ENCODE results near the gene TBC1D22B.

Gene TBC1D22B

GRCh38 chr6:37254881-37255280 lies 2.7 kb upstream of the TBC1D22B start:
- peaks cover 7% of the 10 kb centered on the region for H3K79me1 ChIP-seq (ENCODE audit: low read length)
- no peak overlapping the region for H2BK5ac ChIP-seq (ENCODE audit: low read depth, low read length, poor library complexity)
- no peak overlapping the region for H3K18ac ChIP-seq (ENCODE audit: low read length)
- WGBS (ENCODE audit: extremely low coverage, insufficient coverage, insufficient read length) = no CpG with 5 or more reads among the region's 5 CpGs
- no peak overlapping the region for H3K4me3 ChIP-seq (ENCODE audit: low read depth, low read length)
- no peak overlapping the region for H4K91ac ChIP-seq (ENCODE audit: low read depth, low read length)
- H3K9me3 ChIP-seq (ENCODE audit: insufficient read depth, low read depth, low read length) = no peaks in the 10 kb centered on the region
- no peaks in the 10 kb centered on the region for H3K27me3 ChIP-seq (ENCODE audit: insufficient read depth, low read length)
- DNase-seq = no peak
- H2AFZ ChIP-seq (ENCODE audit: insufficient read depth, low read length, poor library complexity) = no peak overlapping the region
- H2BK12ac ChIP-seq (ENCODE audit: low read length) = no peak overlapping the region
- H3K36me3 ChIP-seq (ENCODE audit: control insufficient read depth in 1 of 2, insufficient read depth in 2 of 2, low read length in 2 of 2) = no peaks in the 10 kb centered on the region
- no peak overlapping the region for H3K9ac ChIP-seq (ENCODE audit: low read length)
- H3K14ac ChIP-seq (ENCODE audit: low read length) = no peak overlapping the region
- H3K4me2 ChIP-seq (ENCODE audit: low read length) = no peak overlapping the region
- no peak overlapping the region for H3K4ac ChIP-seq (ENCODE audit: low read depth, low read length)
- no peak overlapping the region for H3K27ac ChIP-seq (ENCODE audit: low read depth, low read length)
- peaks cover 3% of the 10 kb centered on the region for H3K79me2 ChIP-seq (ENCODE audit: control insufficient read depth, insufficient read depth, low read length, poor library complexity)
- H2AK5ac ChIP-seq (ENCODE audit: low read length) = no peak overlapping the region
- no peak overlapping the region for H4K12ac ChIP-seq (ENCODE audit: low read depth, low read length)
- H3K23ac ChIP-seq (ENCODE audit: low read length) = no peak overlapping the region
- no peak overlapping the region for H2BK120ac ChIP-seq (ENCODE audit: insufficient read depth, low read length, poor library complexity)
- no peak overlapping the region for H4K8ac ChIP-seq (ENCODE audit: low read depth, low read length)
- H3K4me1 ChIP-seq (ENCODE audit: control insufficient read depth in 1 of 2, insufficient read depth in 2 of 2, low read length in 2 of 2) = no peaks in the 10 kb centered on the region

- Histone ChIP-seq H3K9ac (ENCODE audit: low read length) (no peak overlapping the region), H2BK12ac (ENCODE audit: low read length) (no peak overlapping the region), H4K91ac (ENCODE audit: low read depth, low read length) (no peak overlapping the region), H3K4me3 (ENCODE audit: low read depth, low read length) (no peak overlapping the region), H2BK5ac (ENCODE audit: low read depth, low read length, poor library complexity) (no peak overlapping the region), H3K36me3 (ENCODE audit: control insufficient read depth in 1 of 2, insufficient read depth in 2 of 2, low read length in 2 of 2) (no peaks in the 10 kb centered on the region), H3K79me2 (ENCODE audit: control insufficient read depth, insufficient read depth, low read length, poor library complexity) (peaks cover 3% of the 10 kb centered on the region), H3K79me1 (ENCODE audit: low read length) (peaks cover 7% of the 10 kb centered on the region), H3K14ac (ENCODE audit: low read length) (no peak overlapping the region), H4K12ac (ENCODE audit: low read depth, low read length) (no peak overlapping the region), H3K18ac (ENCODE audit: low read length) (no peak overlapping the region), H3K9me3 (ENCODE audit: insufficient read depth, low read depth, low read length) (no peaks in the 10 kb centered on the region), H3K4me1 (ENCODE audit: control insufficient read depth in 1 of 2, insufficient read depth in 2 of 2, low read length in 2 of 2) (no peaks in the 10 kb centered on the region), H3K4me2 (ENCODE audit: low read length) (peak overlapping the region; percentile 51), H2AK5ac (ENCODE audit: low read length) (no peak overlapping the region), H3K27me3 (ENCODE audit: insufficient read depth, low read length) (no peaks in the 10 kb centered on the region), H3K23ac (ENCODE audit: low read length) (no peak overlapping the region), H4K8ac (ENCODE audit: low read depth, low read length) (no peak overlapping the region), H3K27ac (ENCODE audit: low read depth, low read length) (no peak overlapping the region), H2AFZ (ENCODE audit: insufficient read depth, low read length, poor library complexity) (peak overlapping the region; percentile 58), H3K4ac (ENCODE audit: low read depth, low read length) (no peak overlapping the region), H2BK120ac (ENCODE audit: insufficient read depth, low read length, poor library complexity) (no peak overlapping the region)
- peak; percentile 13 to 54 for DNase-seq
- no CpG with 5 or more reads among the region's 12 CpGs for WGBS (ENCODE audit: extremely low coverage, insufficient coverage, insufficient read length)
Measured at GRCh38 chr6:37256692-37257319, 766 bp upstream of the TBC1D22B start.

GRCh38 chr6:37257320-37257633 lies 295 bp upstream of the TBC1D22B start:
- Histone ChIP-seq H3K27ac (ENCODE audit: low read depth, low read length) (no peak overlapping the region), H4K91ac (ENCODE audit: low read depth, low read length) (no peak overlapping the region), H3K4me2 (ENCODE audit: low read length) (peak overlapping the region; percentile 51), H2BK12ac (ENCODE audit: low read length) (no peak overlapping the region), H2BK5ac (ENCODE audit: low read depth, low read length, poor library complexity) (no peak overlapping the region), H3K9ac (ENCODE audit: low read length) (no peak overlapping the region), H3K4me1 (ENCODE audit: control insufficient read depth in 1 of 2, insufficient read depth in 2 of 2, low read length in 2 of 2) (no peaks in the 10 kb centered on the region), H3K79me1 (ENCODE audit: low read length) (peaks cover 7% of the 10 kb centered on the region), H2AFZ (ENCODE audit: insufficient read depth, low read length, poor library complexity) (peak overlapping the region; percentile 58), H3K4me3 (ENCODE audit: low read depth, low read length) (no peak overlapping the region), H3K79me2 (ENCODE audit: control insufficient read depth, insufficient read depth, low read length, poor library complexity) (peaks cover 3% of the 10 kb centered on the region), H3K4ac (ENCODE audit: low read depth, low read length) (no peak overlapping the region), H2AK5ac (ENCODE audit: low read length) (no peak overlapping the region), H3K23ac (ENCODE audit: low read length) (no peak overlapping the region), H3K27me3 (ENCODE audit: insufficient read depth, low read length) (no peaks in the 10 kb centered on the region), H4K8ac (ENCODE audit: low read depth, low read length) (no peak overlapping the region), H4K12ac (ENCODE audit: low read depth, low read length) (no peak overlapping the region), H3K9me3 (ENCODE audit: insufficient read depth, low read depth, low read length) (no peaks in the 10 kb centered on the region), H3K14ac (ENCODE audit: low read length) (no peak overlapping the region), H2BK120ac (ENCODE audit: insufficient read depth, low read length, poor library complexity) (no peak overlapping the region), H3K36me3 (ENCODE audit: control insufficient read depth in 1 of 2, insufficient read depth in 2 of 2, low read length in 2 of 2) (no peaks in the 10 kb centered on the region), H3K18ac (ENCODE audit: low read length) (no peak overlapping the region)
- no CpG with 5 or more reads among the region's 9 CpGs for WGBS (ENCODE audit: extremely low coverage, insufficient coverage, insufficient read length)
- DNase-seq = no peak

- Histone ChIP-seq H3K9ac (ENCODE audit: low read length) (peak overlapping the region; percentile 92), H3K4me3 (ENCODE audit: low read depth, low read length) (peak overlapping the region; percentile 93), H3K18ac (ENCODE audit: low read length) (peak overlapping the region; percentile 84), H3K79me1 (ENCODE audit: low read length) (peaks cover 7% of the 10 kb centered on the region), H4K8ac (ENCODE audit: low read depth, low read length) (peak overlapping the region; percentile 98), H3K4me2 (ENCODE audit: low read length) (peak overlapping the region; percentile 68), H3K4ac (ENCODE audit: low read depth, low read length) (peak overlapping the region; percentile 90), H4K91ac (ENCODE audit: low read depth, low read length) (peak overlapping the region; percentile 89), H2BK120ac (ENCODE audit: insufficient read depth, low read length, poor library complexity) (no peak overlapping the region), H2BK5ac (ENCODE audit: low read depth, low read length, poor library complexity) (no peak overlapping the region), H3K9me3 (ENCODE audit: insufficient read depth, low read depth, low read length) (no peaks in the 10 kb centered on the region), H3K36me3 (ENCODE audit: control insufficient read depth in 1 of 2, insufficient read depth in 2 of 2, low read length in 2 of 2) (peaks cover 0 to 2% of the 10 kb centered on the region in 2 experiments), H3K27ac (ENCODE audit: low read depth, low read length) (peak overlapping the region; percentile 54), H3K4me1 (ENCODE audit: control insufficient read depth in 1 of 2, insufficient read depth in 2 of 2, low read length in 2 of 2) (no peaks in the 10 kb centered on the region), H2AFZ (ENCODE audit: insufficient read depth, low read length, poor library complexity) (peak overlapping the region; percentile 96), H3K14ac (ENCODE audit: low read length) (peak overlapping the region; percentile 94), H3K79me2 (ENCODE audit: control insufficient read depth, insufficient read depth, low read length, poor library complexity) (peaks cover 3% of the 10 kb centered on the region), H2AK5ac (ENCODE audit: low read length) (no peak overlapping the region), H4K12ac (ENCODE audit: low read depth, low read length) (peak overlapping the region; percentile 65), H2BK12ac (ENCODE audit: low read length) (no peak overlapping the region), H3K23ac (ENCODE audit: low read length) (no peak overlapping the region), H3K27me3 (ENCODE audit: insufficient read depth, low read length) (no peaks in the 10 kb centered on the region)
- DNase-seq = no peak
- no CpG with 5 or more reads among the region's 11 CpGs for WGBS (ENCODE audit: extremely low coverage, insufficient coverage, insufficient read length)
Measured at GRCh38 chr6:37258405-37259105, 983 bp downstream of the TBC1D22B start.

Measured in trophoblast cell (in vitro differentiated cells and primary cell).